GM12892 (cell line): ENCODE measurements around the gene RBMS2.
A peak's percentile ranks its signal among the peaks of the same experiment; 100 is the strongest.
"Not testable (repeated sequence)": the region's sequence is repeated elsewhere in the genome, so short reads cannot be mapped to it uniquely, and the experiment has no call there.

Experiments
- DNase-seq: peaks from one replicate; pipeline ENCODE4 v3.0.0; 2011; ENCODE audit not compliant: insufficient read length
- FAIRE-seq: peaks from 2 replicates; lab custom pipeline; 2011; peaks lifted over from hg19 to GRCh38; lab: Jason Lieb, UNC
- POLR2A ChIP-seq: IDR thresholded peaks from 2 replicates; pipeline ENCODE4 v1.6.1; 2011; ENCODE audit warnings: low read depth, low read length, control low read depth
- POLR2AphosphoS5 ChIP-seq: IDR thresholded peaks from 2 replicates; pipeline ENCODE4 v1.6.1; 2011; ENCODE audit warnings: low read depth, low read length, control low read depth
- TAF1 ChIP-seq: IDR thresholded peaks from 2 replicates; pipeline ENCODE4 v1.6.1; 2011; ENCODE audit warnings: low read depth, mild to moderate bottlenecking, control low read depth, low read length, borderline replicate concordance

RBMS2 gene

GRCh38 chr12:56565510-56566101 is 44.0 kb downstream of the RBMS2 start:
- no peak for FAIRE-seq

DNA sequence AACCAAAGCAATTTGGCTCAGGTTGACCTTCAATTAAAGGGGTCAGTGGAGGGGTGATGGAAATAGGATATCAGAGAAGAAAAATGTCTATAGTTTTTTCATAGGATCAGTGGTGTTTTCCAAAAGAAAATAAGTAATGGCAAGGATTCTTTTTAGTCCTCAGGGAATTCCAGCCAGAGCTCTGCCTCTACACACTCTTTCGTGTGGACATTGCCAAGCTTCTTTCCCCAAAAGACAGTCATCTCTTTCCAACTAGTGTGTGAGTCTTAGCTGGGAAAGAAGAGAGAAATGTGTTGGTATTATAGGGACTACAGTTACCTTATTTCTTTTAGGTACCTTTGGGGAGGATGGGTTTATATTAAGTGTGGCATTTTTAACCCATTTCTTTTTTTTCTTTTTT is 46.5 kb downstream of the RBMS2 start:
- FAIRE-seq (no peak), DNase-seq (no peak)
- no peak for TF ChIP-seq POLR2AphosphoS5

More at GRCh38 chr12:56565510-56566101, 44.0 kb downstream of the RBMS2 start:
- no peak for TF ChIP-seq TAF1
- no peak for TF ChIP-seq POLR2AphosphoS5
- no peak for TF ChIP-seq POLR2A
- peak; percentile 27 for DNase-seq

DNA sequence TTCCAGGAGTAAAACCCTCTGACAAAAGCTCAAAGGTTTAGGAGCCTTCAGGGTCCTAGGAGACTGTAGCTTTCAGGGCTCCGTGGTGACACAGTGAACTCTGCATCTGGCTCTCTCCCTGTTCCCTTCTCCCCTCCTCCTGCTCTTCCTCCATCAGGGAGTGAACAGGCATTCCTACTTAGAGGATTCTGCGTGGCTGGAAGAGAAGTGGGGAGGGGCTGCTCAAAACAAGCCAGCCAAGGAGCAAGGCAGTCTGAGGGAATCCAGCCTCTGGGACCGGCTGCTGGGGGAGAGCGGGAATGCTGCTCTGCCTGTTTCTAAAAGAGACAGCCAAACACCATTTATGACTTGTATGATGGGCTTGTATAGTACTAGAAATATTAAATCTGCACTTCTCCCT is 49.5 kb downstream of the RBMS2 start:
- TF ChIP-seq TAF1, result no peak
- no peak for TF ChIP-seq POLR2A
- no peak for TF ChIP-seq POLR2AphosphoS5
- no peak for FAIRE-seq
- DNase-seq, result no peak

DNA sequence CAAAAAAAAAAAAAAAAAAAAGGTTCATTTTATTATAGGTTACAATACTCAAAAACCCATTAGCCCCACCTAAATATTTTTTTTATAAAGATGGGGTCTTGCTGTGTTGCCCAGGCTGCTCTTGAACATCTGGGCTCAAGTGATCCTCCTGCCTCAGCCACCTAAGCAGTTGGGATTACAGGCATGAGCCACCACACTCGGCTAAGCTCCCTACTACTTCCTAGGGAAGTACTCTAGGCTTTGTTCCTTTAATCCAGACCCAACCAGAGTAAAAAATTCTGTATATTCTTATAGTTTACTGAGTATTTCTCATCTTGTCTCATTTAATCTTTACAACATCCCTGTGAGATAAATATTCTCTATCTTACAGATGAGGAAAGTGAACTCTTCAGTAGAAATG is 50.7 kb downstream of the RBMS2 start:
- TF ChIP-seq POLR2AphosphoS5, result no peak
- TF ChIP-seq TAF1, result no peak
- TF ChIP-seq POLR2A, result no peak
- FAIRE-seq (no peak), DNase-seq (no peak)

GRCh38 chr12:56574210-56574609 is 52.6 kb downstream of the RBMS2 start:
- no peak for DNase-seq
- no peak for TF ChIP-seq POLR2AphosphoS5
- FAIRE-seq, result no peak

DNA sequence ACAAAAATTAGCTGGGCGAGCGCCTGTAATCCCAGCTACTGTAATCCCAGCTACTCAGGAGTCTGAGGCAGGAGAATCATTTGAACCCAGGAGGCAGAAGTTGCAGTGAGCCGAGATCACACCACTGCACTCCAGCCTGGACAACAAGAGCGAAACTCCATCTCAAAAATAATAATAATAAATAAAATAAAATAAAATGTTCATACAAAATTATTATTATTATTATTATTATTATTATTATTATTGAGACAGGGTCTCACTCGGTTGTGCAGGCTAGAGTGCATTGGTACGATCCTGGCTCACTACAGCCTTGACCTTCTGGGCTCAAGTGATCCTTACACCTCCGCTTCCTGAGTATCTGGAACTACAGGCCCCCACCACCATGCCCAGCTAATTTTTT is 55.6 kb downstream of the RBMS2 start:
- FAIRE-seq, DNase-seq: not testable (repeated sequence)

- DNase-seq (no peak), FAIRE-seq (no peak)
- no peak for TF ChIP-seq POLR2A
These were observed 57.4 kb downstream of the RBMS2 start for GRCh38 chr12:56578983-56579546.

DNA sequence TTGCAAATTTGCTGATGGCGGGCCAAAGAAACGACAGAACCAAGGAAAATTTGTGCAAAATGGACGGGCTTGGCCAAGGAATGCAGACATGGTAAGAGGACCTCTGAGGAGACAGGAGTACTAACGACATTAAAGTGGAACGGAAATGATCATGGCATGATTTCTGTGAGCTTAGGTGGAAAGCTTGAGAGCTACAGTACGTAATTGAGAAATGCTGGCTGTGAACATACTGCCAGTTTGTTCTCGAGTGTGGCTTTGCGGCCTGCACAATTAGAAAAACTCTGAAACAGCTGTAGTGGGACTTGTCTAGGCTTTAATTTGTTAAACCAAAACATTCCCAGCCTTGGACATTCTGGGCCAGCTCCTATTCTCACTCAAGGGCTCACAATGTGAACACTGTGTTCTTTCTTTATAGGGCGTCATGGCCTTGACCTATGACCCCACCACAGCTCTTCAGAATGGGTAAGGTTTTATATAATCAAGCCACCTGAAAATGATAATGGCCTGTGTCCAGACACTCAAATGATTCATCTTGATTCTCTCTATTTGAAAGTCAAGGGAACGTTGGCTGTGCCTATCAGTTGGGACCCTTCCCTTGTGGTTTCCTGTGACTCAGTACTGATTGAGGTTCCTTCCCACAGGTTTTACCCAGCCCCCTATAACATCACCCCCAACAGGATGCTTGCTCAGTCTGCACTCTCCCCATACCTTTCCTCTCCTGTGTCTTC is 60.0 kb downstream of the RBMS2 start:
- DNase-seq (no peak), FAIRE-seq (no peak)
- TF ChIP-seq TAF1 (no peak), POLR2AphosphoS5 (no peak), POLR2A (no peak)

- no peak for TF ChIP-seq POLR2A
- no peak for TF ChIP-seq POLR2AphosphoS5
- no peak for FAIRE-seq
- DNase-seq, result no peak
These were observed 63.5 kb downstream of the RBMS2 start for GRCh38 chr12:56585098-56585497.

GRCh38 chr12:56589783-56590182 is 68.2 kb downstream of the RBMS2 start:
- no peak for FAIRE-seq
- no peak for DNase-seq
- TF ChIP-seq TAF1 (no peak), POLR2A (no peak), POLR2AphosphoS5 (no peak)

DNA sequence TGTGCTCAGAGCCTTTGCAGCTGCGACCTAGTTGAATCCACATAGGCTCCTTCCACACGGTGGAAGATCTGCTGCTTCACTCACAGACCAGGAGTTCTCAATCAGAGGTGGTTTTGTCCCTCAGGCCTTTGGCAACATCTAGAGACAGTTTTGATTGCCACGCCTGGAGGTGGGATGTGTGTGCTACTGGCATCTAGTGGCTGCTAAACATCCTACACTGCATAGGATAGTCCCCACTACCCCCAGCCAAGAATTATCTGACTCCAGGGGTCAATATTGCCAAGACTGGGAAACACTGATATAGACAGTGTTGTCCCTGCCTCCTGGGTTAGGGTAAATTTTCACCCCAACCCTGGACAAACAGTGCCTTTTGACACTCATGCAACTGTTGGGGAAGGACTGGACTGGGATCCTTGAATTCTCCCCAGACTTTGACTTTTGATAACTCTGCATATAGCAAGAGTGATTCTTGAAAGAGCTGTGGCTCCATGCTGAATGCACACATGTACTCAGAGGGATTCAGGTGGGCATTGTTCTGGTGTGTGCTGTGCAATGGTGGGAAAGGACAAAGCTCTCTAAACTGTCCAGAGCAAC is 68.7 kb downstream of the RBMS2 start:
- no peak for DNase-seq
- TF ChIP-seq POLR2AphosphoS5 (no peak), POLR2A (no peak), TAF1 (no peak)
- FAIRE-seq, result peak; percentile 64

DNA sequence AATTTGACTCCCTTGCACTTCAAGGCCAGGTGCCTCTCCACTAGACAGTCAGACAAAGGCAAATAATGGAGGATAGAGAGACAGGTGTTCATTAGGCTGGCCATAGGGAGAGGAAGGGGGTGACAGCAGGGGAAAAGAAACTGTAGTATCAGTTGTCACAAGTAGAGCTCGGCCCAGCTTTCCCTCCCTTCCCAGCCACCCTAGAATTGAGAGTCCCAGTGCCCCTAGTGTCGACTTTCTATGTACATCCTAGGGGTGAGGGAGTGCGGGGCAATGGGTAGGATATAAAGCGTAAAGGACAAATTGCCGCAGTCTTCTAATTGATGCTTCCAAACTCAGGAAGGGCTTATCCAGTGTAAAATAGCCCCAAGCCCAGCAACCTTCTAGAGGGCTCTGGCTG is 69.5 kb downstream of the RBMS2 start:
- no peak for TF ChIP-seq POLR2A
- no peak for TF ChIP-seq TAF1
- TF ChIP-seq POLR2AphosphoS5, result no peak
- FAIRE-seq (no peak), DNase-seq (no peak)

DNA sequence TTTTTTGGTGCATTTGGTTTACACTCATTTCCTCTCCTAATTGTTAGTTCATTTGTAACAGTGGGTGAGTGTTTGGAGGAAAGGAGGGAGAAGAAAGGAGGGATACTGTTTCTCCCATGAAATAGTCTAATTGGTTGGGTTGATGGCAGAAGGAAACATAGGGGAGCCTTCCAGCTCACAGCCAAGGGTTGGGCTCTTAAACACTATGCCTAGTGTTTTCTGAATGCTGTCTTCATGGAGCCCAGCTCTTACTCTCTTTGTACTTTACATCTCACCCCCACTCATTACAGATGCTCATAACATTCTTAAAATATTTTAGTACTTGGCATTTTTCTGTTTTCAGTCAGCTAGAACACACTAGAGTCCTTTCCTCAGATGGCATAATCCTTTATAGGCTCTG is 70.3 kb downstream of the RBMS2 start:
- DNase-seq, result no peak
- no peak for TF ChIP-seq POLR2AphosphoS5
- TF ChIP-seq TAF1, result no peak
- TF ChIP-seq POLR2A, result no peak
- no peak for FAIRE-seq
